WI38 (cell line): ENCODE measurements around the gene PTPRT.

Experiments used
- H3K4me3 ChIP-seq: 2 replicates; pipeline ENCODE4 v1.5.1; 2011; ENCODE audit warnings: low read depth, mild to moderate bottlenecking, control low read depth, low read length
- CTCF ChIP-seq: IDR thresholded peaks from 2 replicates; pipeline ENCODE4 v1.5.1; 2012; ENCODE audit warnings: low read depth, mild to moderate bottlenecking, control low read depth, low read length

PTPRT gene

GRCh38 chr20:42516692-42517091 is 673.0 kb downstream of the PTPRT start:
- no peak overlapping the region for H3K4me3 ChIP-seq
- TF ChIP-seq CTCF, result no peak

GRCh38 chr20:42510686-42511085 is 679.0 kb downstream of the PTPRT start:
- H3K4me3 ChIP-seq, result no peak overlapping the region
- no peak for TF ChIP-seq CTCF

GRCh38 chr20:42507874-42508273 is 681.8 kb downstream of the PTPRT start:
- no peak overlapping the region for H3K4me3 ChIP-seq
- TF ChIP-seq CTCF, result no peak

GRCh38 chr20:42506397-42506796 is 683.3 kb downstream of the PTPRT start:
- TF ChIP-seq CTCF, result no peak
- no peak overlapping the region for H3K4me3 ChIP-seq

GRCh38 chr20:42502591-42502990 is 687.1 kb downstream of the PTPRT start:
- H3K4me3 ChIP-seq, result no peak overlapping the region
- no peak for TF ChIP-seq CTCF

GRCh38 chr20:42496595-42496994 is 693.1 kb downstream of the PTPRT start:
- no peak for TF ChIP-seq CTCF
- H3K4me3 ChIP-seq, result no peak overlapping the region

GRCh38 chr20:42494290-42494689 is 695.4 kb downstream of the PTPRT start:
- no peak overlapping the region for H3K4me3 ChIP-seq
- no peak for TF ChIP-seq CTCF
